Activated naive CD8-positive, alpha-beta T cell (primary cell): ENCODE data around the gene CHRNA10.
"Not testable (repeated sequence)": the region's sequence is repeated elsewhere in the genome, so short reads cannot be mapped to it uniquely, and the experiment has no call there.

ENCODE experiments used
- H3K27ac Mint-ChIP-seq: one replicate; pipeline ENCODE4 v1.8.0; 2021; ENCODE audit warnings: mixed read lengths
- H3K27me3 Mint-ChIP-seq: one replicate; pipeline ENCODE4 v1.8.0; 2021; ENCODE audit warnings: mixed read lengths
- H3K36me3 Mint-ChIP-seq: one replicate; pipeline ENCODE4 v1.8.0; 2021; ENCODE audit warnings: mixed read lengths
- H3K4me1 Mint-ChIP-seq: one replicate; pipeline ENCODE4 v1.8.0; 2021; ENCODE audit warnings: low read depth, mixed read lengths
- H3K4me3 Mint-ChIP-seq: one replicate; pipeline ENCODE4 v1.8.0; 2021; ENCODE audit warnings: mild to moderate bottlenecking, mixed read lengths
- H3K9me3 Mint-ChIP-seq: one replicate; pipeline ENCODE4 v1.8.0; 2021; ENCODE audit warnings: low read depth, mixed read lengths

The CHRNA10 gene

GRCh38 chr11:3674189-3674588, 3.0 kb upstream of the CHRNA10 start:
- H3K4me3 Mint-ChIP-seq: no peak overlapping the region
- H3K36me3 Mint-ChIP-seq: peaks cover 12% of the 10 kb centered on the region
- no peak overlapping the region for H3K27ac Mint-ChIP-seq
- no peaks in the 10 kb centered on the region for H3K9me3 Mint-ChIP-seq
- H3K27me3 Mint-ChIP-seq: no peaks in the 10 kb centered on the region
- H3K4me1 Mint-ChIP-seq: peaks cover 2% of the 10 kb centered on the region

GRCh38 chr11:3669742-3670183, 1.4 kb downstream of the CHRNA10 start:
- no peaks in the 10 kb centered on the region for H3K9me3 Mint-ChIP-seq
- no peak overlapping the region for H3K4me3 Mint-ChIP-seq
- H3K4me1 Mint-ChIP-seq: peaks cover 2% of the 10 kb centered on the region
- H3K27ac Mint-ChIP-seq: no peak overlapping the region
- H3K36me3 Mint-ChIP-seq: peaks cover 10% of the 10 kb centered on the region
- H3K27me3 Mint-ChIP-seq: no peaks in the 10 kb centered on the region

GRCh38 chr11:3669128-3669527, 2.1 kb downstream of the CHRNA10 start:
- Mint-ChIP-seq H3K36me3 (peaks cover 13% of the 10 kb centered on the region), H3K4me1 (no peaks in the 10 kb centered on the region), H3K9me3 (no peaks in the 10 kb centered on the region), H3K27me3 (no peaks in the 10 kb centered on the region), H3K27ac (no peak overlapping the region), H3K4me3 (no peak overlapping the region)

GRCh38 chr11:3667149-3668035, 3.8 kb downstream of the CHRNA10 start:
- Mint-ChIP-seq H3K4me3 (no peak overlapping the region), H3K36me3 (peaks cover 13% of the 10 kb centered on the region), H3K27ac (no peak overlapping the region), H3K27me3 (no peaks in the 10 kb centered on the region), H3K9me3 (no peaks in the 10 kb centered on the region), H3K4me1 (no peaks in the 10 kb centered on the region)

GRCh38 chr11:3666023-3666530, 5.1 kb downstream of the CHRNA10 start:
- Mint-ChIP-seq H3K27ac (no peak overlapping the region), H3K4me3 (no peak overlapping the region), H3K4me1 (no peaks in the 10 kb centered on the region), H3K36me3 (peaks cover 11% of the 10 kb centered on the region), H3K9me3 (no peaks in the 10 kb centered on the region), H3K27me3 (no peaks in the 10 kb centered on the region)

- Mint-ChIP-seq H3K27me3 (no peaks in the 10 kb centered on the region), H3K4me1 (no peaks in the 10 kb centered on the region), H3K36me3 (peaks cover 10% of the 10 kb centered on the region), H3K27ac (no peak overlapping the region), H3K4me3 (no peak overlapping the region), H3K9me3 (no peaks in the 10 kb centered on the region)
Measured at GRCh38 chr11:3665336-3666022, 5.7 kb downstream of the CHRNA10 start.

- Mint-ChIP-seq H3K36me3 (peaks cover 7% of the 10 kb centered on the region), H3K9me3 (no peaks in the 10 kb centered on the region), H3K27ac (no peak overlapping the region), H3K27me3 (no peaks in the 10 kb centered on the region), H3K4me1 (no peaks in the 10 kb centered on the region), H3K4me3 (no peak overlapping the region)
Measured at GRCh38 chr11:3664032-3664630, 7.1 kb downstream of the CHRNA10 start.

GRCh38 chr11:3662856-3663255, 8.3 kb downstream of the CHRNA10 start:
- Mint-ChIP-seq H3K9me3 (no peaks in the 10 kb centered on the region), H3K36me3 (peaks cover 5% of the 10 kb centered on the region), H3K27ac (no peak overlapping the region), H3K27me3 (peaks cover 5% of the 10 kb centered on the region), H3K4me3 (no peak overlapping the region), H3K4me1 (no peaks in the 10 kb centered on the region)

GRCh38 chr11:3660960-3661359, 10.2 kb downstream of the CHRNA10 start:
- no peak overlapping the region for H3K27ac Mint-ChIP-seq
- peaks cover 5% of the 10 kb centered on the region for H3K36me3 Mint-ChIP-seq
- H3K9me3 Mint-ChIP-seq: no peaks in the 10 kb centered on the region
- H3K4me3 Mint-ChIP-seq: no peak overlapping the region
- peaks cover 5% of the 10 kb centered on the region for H3K27me3 Mint-ChIP-seq
- H3K4me1 Mint-ChIP-seq: no peaks in the 10 kb centered on the region

- peaks cover 8% of the 10 kb centered on the region for H3K27me3 Mint-ChIP-seq
- no peaks in the 10 kb centered on the region for H3K4me1 Mint-ChIP-seq
- H3K27ac Mint-ChIP-seq: no peak overlapping the region
- no peaks in the 10 kb centered on the region for H3K9me3 Mint-ChIP-seq
- no peak overlapping the region for H3K4me3 Mint-ChIP-seq
- H3K36me3 Mint-ChIP-seq: peaks cover 3% of the 10 kb centered on the region
Measured at GRCh38 chr11:3659595-3660515, 11.3 kb downstream of the CHRNA10 start.

- no peaks in the 10 kb centered on the region for H3K36me3 Mint-ChIP-seq
- peaks cover 8% of the 10 kb centered on the region for H3K27me3 Mint-ChIP-seq
- H3K27ac Mint-ChIP-seq: no peak overlapping the region
- no peaks in the 10 kb centered on the region for H3K9me3 Mint-ChIP-seq
- no peaks in the 10 kb centered on the region for H3K4me1 Mint-ChIP-seq
- no peak overlapping the region for H3K4me3 Mint-ChIP-seq
Measured at GRCh38 chr11:3658252-3658651, 12.9 kb downstream of the CHRNA10 start.

- not testable (repeated sequence) for H3K27ac Mint-ChIP-seq, H3K9me3 Mint-ChIP-seq, H3K4me3 Mint-ChIP-seq, H3K4me1 Mint-ChIP-seq, H3K27me3 Mint-ChIP-seq, H3K36me3 Mint-ChIP-seq
Measured at GRCh38 chr11:3657331-3657730, 13.9 kb downstream of the CHRNA10 start.

- Mint-ChIP-seq H3K27me3 (peaks cover 11% of the 10 kb centered on the region), H3K27ac (no peak overlapping the region), H3K4me3 (no peak overlapping the region), H3K4me1 (no peaks in the 10 kb centered on the region), H3K9me3 (no peaks in the 10 kb centered on the region), H3K36me3 (no peaks in the 10 kb centered on the region)
Measured at GRCh38 chr11:3655547-3655946, 15.6 kb downstream of the CHRNA10 start.

- not testable (repeated sequence) for H3K27ac Mint-ChIP-seq, H3K4me3 Mint-ChIP-seq, H3K36me3 Mint-ChIP-seq, H3K4me1 Mint-ChIP-seq, H3K9me3 Mint-ChIP-seq
- peaks cover 12% of the 10 kb centered on the region for H3K27me3 Mint-ChIP-seq
Measured at GRCh38 chr11:3652514-3652913, 18.7 kb downstream of the CHRNA10 start.
